ENCODE results near the gene CHKA.

GRCh38 chr11:68090706-68091105 is 30.5 kb downstream of the CHKA start:
- no peak for TF ChIP-seq SUZ12 (IDR thresholded peaks at IDR 0.05; ENCODE audit: extremely low read depth, insufficient read depth, insufficient read length)
- no peak for TF ChIP-seq YY1 (IDR thresholded peaks at IDR 0.05; ENCODE audit: insufficient read depth, insufficient read length)
